Measurements from ENCODE around the gene MRPL37. TPM values are rescaled to one million over a fixed set of nuclear protein-coding genes. Genes with fewer than 3 reads are reported as not detected.

The MRPL37 gene
- total and polyA plus RNA-seq, 2 donors (not counting 1 experiment from before 2014, with no cell fraction given) = 9.6 to 37.0 TPM

DNA sequence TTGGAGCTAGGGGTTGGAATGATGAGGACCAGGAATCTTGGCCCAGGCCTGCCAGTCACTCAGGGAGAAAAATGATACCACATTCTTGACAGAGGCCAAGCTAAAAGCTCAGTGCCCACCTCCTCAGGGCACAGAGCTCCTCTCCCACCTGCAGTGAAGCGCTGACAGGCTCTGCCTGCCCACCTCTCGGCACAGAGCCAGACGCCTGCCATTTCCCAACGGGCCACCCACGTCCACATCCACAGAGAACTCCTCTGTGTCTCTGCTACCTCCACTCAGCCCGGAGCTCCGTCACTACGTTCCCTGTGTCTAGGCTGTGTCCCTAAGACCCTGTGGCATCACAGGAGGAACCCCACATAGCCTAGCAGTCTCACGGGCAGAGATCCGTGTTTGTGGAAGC lies 60.8 kb downstream of the MRPL37 start:
- H3K27me3 ChIP-seq (replicated peaks in 1 of 4; ENCODE audit: control extremely low read depth in 1 of 4, control insufficient read depth in 3 of 4, insufficient read depth in 4 of 4, low read length in 3 of 4) = no peaks in the 10 kb centered on the region
- WGBS (ENCODE audit: insufficient coverage) = 98% methylated on average over 10 of the region's 10 CpGs
- DNase-seq = no peak
- Mint-ChIP-seq H3K27me3 (no peaks in the 10 kb centered on the region), H3K4me3 (no peak overlapping the region), H3K9me3 (ENCODE audit: insufficient read depth) (no peaks in the 10 kb centered on the region), H3K27ac (no peak overlapping the region), H3K4me1 (no peaks in the 10 kb centered on the region)
- no peak overlapping the region for H3K4me2 ChIP-seq (replicated peaks; ENCODE audit: low read depth, low read length, poor library complexity, severe bottlenecking)
- no peak overlapping the region for H2AFZ ChIP-seq (ENCODE audit: insufficient read depth, low read depth, low read length, poor library complexity, severe bottlenecking)
- no peaks in the 10 kb centered on the region for H3K79me2 ChIP-seq (ENCODE audit: control insufficient read depth, insufficient read depth, low read length)
- H3K9ac ChIP-seq (ENCODE audit: low read length) = no peak overlapping the region
- CTCF ChIA-PET = no interaction called here
- no peaks in the 10 kb centered on the region for H3K36me3 ChIP-seq (replicated peaks in 1 of 2; ENCODE audit: control extremely low read depth in 1 of 2, control insufficient read depth in 1 of 2, extremely low read depth in 1 of 2, insufficient read depth in 2 of 2, low read length in 1 of 2)
- no peak for TF ChIP-seq EZH2 (IDR thresholded peaks at IDR 0.05; ENCODE audit: borderline replicate concordance, insufficient read depth, low read depth, low read length, poor library complexity, severe bottlenecking)
- TF ChIP-seq, protein P1, sequence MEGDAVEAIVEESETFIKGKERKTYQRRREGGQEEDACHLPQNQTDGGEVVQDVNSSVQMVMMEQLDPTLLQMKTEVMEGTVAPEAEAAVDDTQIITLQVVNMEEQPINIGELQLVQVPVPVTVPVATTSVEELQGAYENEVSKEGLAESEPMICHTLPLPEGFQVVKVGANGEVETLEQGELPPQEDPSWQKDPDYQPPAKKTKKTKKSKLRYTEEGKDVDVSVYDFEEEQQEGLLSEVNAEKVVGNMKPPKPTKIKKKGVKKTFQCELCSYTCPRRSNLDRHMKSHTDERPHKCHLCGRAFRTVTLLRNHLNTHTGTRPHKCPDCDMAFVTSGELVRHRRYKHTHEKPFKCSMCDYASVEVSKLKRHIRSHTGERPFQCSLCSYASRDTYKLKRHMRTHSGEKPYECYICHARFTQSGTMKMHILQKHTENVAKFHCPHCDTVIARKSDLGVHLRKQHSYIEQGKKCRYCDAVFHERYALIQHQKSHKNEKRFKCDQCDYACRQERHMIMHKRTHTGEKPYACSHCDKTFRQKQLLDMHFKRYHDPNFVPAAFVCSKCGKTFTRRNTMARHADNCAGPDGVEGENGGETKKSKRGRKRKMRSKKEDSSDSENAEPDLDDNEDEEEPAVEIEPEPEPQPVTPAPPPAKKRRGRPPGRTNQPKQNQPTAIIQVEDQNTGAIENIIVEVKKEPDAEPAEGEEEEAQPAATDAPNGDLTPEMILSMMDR (IDR thresholded peaks at IDR 0.05) = no peak
- H3K27ac ChIP-seq (ENCODE audit: low read length in 2 of 2) = no peak overlapping the region
- H3K4me3 ChIP-seq (ENCODE audit: control extremely low read depth in 1 of 5, extremely low read depth in 1 of 5, insufficient read depth in 1 of 5, low read depth in 2 of 5, low read length in 4 of 5) = no peak overlapping the region
- H3K4me1 ChIP-seq (ENCODE audit: control insufficient read depth in 2 of 2, insufficient read depth in 2 of 2, low read length in 2 of 2) = no peaks in the 10 kb centered on the region
- no peaks in the 10 kb centered on the region for H4K20me1 ChIP-seq (ENCODE audit: control insufficient read depth, insufficient read depth, low read length, poor library complexity, severe bottlenecking)
- POLR2A ChIA-PET = no interaction called here
- ATAC-seq (ENCODE audit: low read depth) = no peak
- no peaks in the 10 kb centered on the region for H3K9me3 ChIP-seq (ENCODE audit: control extremely low read depth in 1 of 3, control insufficient read depth in 2 of 3, insufficient read depth in 1 of 3, low read length in 2 of 3)
- intact Hi-C loops (cut with micrococcal nuclease) = no loop called here

DNA sequence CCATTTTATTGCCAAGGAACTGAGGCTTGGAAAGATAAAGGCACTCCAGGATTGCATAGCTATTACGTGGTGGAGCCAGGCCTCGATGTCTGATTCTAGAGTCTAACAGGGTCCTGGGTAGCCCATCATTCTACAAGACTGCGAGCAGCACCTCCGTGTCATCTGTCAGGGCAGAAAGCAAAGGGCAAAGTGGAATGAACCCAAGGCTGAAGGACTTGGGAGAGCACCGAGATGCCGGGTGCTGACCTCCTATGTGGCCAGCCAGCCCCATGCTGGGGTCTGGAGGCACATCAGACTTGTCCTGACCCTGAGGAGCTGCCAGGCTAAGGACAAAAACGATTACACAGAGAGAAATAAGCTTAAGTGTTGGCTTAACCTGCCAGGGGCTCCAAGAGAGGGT lies 62.3 kb downstream of the MRPL37 start:
- CTCF ChIA-PET = no interaction called here

More for the DNA sequence above, 62.3 kb downstream of the MRPL37 start:
- DNase-seq = no peak
- H3K9ac ChIP-seq (ENCODE audit: low read length) = no peak overlapping the region
- 98% methylated on average over 7 of the region's 7 CpGs for WGBS (ENCODE audit: insufficient coverage)
- H2AFZ ChIP-seq (ENCODE audit: insufficient read depth, low read depth, low read length, poor library complexity, severe bottlenecking) = no peak overlapping the region
- POLR2A ChIA-PET = no interaction called here
- H3K36me3 ChIP-seq (replicated peaks in 1 of 2; ENCODE audit: control extremely low read depth in 1 of 2, control insufficient read depth in 1 of 2, extremely low read depth in 1 of 2, insufficient read depth in 2 of 2, low read length in 1 of 2) = no peaks in the 10 kb centered on the region
- H3K27ac Mint-ChIP-seq = no peak overlapping the region
- H3K79me2 ChIP-seq (ENCODE audit: control insufficient read depth, insufficient read depth, low read length) = no peaks in the 10 kb centered on the region
- no peaks in the 10 kb centered on the region for H4K20me1 ChIP-seq (ENCODE audit: control insufficient read depth, insufficient read depth, low read length, poor library complexity, severe bottlenecking)
- H3K4me1 Mint-ChIP-seq = no peaks in the 10 kb centered on the region
- H3K9me3 ChIP-seq (ENCODE audit: control extremely low read depth in 1 of 3, control insufficient read depth in 2 of 3, insufficient read depth in 1 of 3, low read length in 2 of 3) = no peaks in the 10 kb centered on the region
- TF ChIP-seq EZH2 (IDR thresholded peaks at IDR 0.05; ENCODE audit: borderline replicate concordance, insufficient read depth, low read depth, low read length, poor library complexity, severe bottlenecking) = no peak
- TF ChIP-seq, protein P1 (IDR thresholded peaks at IDR 0.05) = no peak
- no peaks in the 10 kb centered on the region for H3K27me3 ChIP-seq (replicated peaks in 1 of 4; ENCODE audit: control extremely low read depth in 1 of 4, control insufficient read depth in 3 of 4, insufficient read depth in 4 of 4, low read length in 3 of 4)
- no peaks in the 10 kb centered on the region for H3K4me1 ChIP-seq (ENCODE audit: control insufficient read depth in 2 of 2, insufficient read depth in 2 of 2, low read length in 2 of 2)
- H3K27ac ChIP-seq (ENCODE audit: low read length in 2 of 2) = no peak overlapping the region
- H3K4me3 Mint-ChIP-seq = no peak overlapping the region
- intact Hi-C loops (cut with micrococcal nuclease) = no loop called here
- H3K9me3 Mint-ChIP-seq (ENCODE audit: insufficient read depth) = no peaks in the 10 kb centered on the region
- no peaks in the 10 kb centered on the region for H3K27me3 Mint-ChIP-seq
- ATAC-seq (ENCODE audit: low read depth) = no peak
- H3K4me2 ChIP-seq (replicated peaks; ENCODE audit: low read depth, low read length, poor library complexity, severe bottlenecking) = no peak overlapping the region
- H3K4me3 ChIP-seq (ENCODE audit: control extremely low read depth in 1 of 5, extremely low read depth in 1 of 5, insufficient read depth in 1 of 5, low read depth in 2 of 5, low read length in 4 of 5) = no peak overlapping the region
